ENCODE results near the gene STAC.
A peak's percentile ranks its signal among the peaks of the same experiment; 100 is the strongest.

The STAC gene

DNA sequence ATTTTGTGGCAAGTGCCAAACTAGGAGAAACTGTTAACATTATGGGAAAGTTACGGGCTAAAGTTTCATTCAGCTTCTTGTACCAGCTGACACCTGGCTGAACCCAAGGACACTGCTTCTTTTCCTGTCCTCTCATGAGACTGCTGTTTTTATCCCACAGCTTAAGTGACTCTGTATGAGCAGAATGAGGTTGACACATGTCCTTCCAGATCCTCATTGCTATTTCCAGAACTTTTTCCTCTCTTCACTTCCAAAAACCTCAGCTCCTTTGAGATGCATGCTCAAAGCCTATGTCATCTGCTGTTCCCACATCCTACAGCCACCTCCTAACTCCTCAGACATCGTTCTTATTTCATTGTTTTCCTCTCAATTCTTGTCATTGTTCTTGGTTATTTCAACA, 200.4 kb downstream of the STAC start:
- H3K4me3 ChIP-seq (replicated peaks in 1 of 2; ENCODE audit: low read depth in 2 of 2, low read length in 2 of 2), result no peak overlapping the region
- TF ChIP-seq, protein P1, sequence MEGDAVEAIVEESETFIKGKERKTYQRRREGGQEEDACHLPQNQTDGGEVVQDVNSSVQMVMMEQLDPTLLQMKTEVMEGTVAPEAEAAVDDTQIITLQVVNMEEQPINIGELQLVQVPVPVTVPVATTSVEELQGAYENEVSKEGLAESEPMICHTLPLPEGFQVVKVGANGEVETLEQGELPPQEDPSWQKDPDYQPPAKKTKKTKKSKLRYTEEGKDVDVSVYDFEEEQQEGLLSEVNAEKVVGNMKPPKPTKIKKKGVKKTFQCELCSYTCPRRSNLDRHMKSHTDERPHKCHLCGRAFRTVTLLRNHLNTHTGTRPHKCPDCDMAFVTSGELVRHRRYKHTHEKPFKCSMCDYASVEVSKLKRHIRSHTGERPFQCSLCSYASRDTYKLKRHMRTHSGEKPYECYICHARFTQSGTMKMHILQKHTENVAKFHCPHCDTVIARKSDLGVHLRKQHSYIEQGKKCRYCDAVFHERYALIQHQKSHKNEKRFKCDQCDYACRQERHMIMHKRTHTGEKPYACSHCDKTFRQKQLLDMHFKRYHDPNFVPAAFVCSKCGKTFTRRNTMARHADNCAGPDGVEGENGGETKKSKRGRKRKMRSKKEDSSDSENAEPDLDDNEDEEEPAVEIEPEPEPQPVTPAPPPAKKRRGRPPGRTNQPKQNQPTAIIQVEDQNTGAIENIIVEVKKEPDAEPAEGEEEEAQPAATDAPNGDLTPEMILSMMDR (IDR thresholded peaks at IDR 0.05; ENCODE audit: low read depth, low read length), result no peak
- no peak for DNase-seq (ENCODE audit: low read depth in 2 of 2)

DNA sequence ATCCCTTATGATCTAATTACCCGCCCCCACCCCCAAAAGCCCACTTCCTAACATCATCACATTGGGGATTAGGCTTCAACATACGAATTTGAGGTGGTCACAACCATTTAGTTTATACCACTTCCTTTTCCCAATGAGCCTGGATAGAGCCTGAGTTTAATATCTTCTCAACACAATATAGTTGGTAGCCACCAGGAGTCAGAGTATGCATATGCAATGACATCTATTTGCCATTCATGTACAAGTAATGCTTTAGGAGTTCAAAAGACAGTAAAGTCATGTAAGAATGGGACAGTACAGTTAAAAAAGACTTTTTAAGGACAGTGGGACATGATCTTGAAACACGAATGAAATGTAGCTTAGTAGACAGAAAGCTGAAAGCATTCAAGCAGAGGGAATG, 211.7 kb downstream of the STAC start:
- TF ChIP-seq, protein P1 (IDR thresholded peaks at IDR 0.05; ENCODE audit: low read depth, low read length), result peak; percentile 15
- H3K4me3 ChIP-seq (replicated peaks in 1 of 2; ENCODE audit: low read depth in 2 of 2, low read length in 2 of 2), result no peak overlapping the region
- DNase-seq (ENCODE audit: low read depth in 2 of 2), result peak; percentile 5 to 58

DNA sequence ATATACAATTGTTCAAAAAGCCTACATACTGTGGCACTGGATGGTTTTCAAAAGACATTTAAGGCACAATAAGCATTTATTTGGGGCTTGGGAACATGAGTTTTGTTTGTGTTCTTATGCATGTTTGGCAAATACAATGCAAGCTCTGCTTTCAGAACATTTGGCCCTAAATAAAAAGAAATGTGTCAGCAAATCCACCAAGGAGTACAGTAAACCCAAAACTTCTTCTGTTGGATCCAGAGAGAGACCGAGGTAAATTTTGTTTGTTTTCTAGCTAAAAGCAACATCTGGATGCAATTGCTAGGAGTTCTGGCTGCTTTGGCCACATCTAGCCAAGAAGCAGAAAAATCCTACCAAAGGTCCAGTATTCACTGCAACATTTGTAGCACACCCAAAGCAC, 215.2 kb downstream of the STAC start:
- no peak overlapping the region for H3K4me3 ChIP-seq (replicated peaks in 1 of 2; ENCODE audit: low read depth in 2 of 2, low read length in 2 of 2)
- DNase-seq (ENCODE audit: low read depth in 2 of 2), result no peak
- TF ChIP-seq, protein P1 (IDR thresholded peaks at IDR 0.05; ENCODE audit: low read depth, low read length), result no peak

DNA sequence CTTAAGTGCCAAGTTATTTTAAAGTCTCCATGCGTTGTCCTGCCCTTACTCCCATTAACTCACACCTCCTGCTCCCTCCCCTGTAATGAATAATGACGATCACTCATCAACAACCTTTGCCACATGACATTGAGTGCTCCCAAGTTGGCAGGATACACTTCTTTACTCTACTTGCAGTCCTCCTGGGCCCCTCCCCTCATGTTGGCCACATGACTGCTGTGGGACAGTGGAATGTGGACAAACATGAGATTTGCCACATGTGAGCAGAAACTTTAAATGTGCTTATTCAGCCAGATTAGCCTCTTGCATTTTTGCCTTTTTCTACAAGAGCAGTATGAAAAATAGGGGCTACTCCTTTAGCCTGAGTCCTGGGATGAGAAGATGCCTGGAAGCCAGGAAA, 216.1 kb downstream of the STAC start:
- DNase-seq (ENCODE audit: low read depth in 2 of 2), result no peak
- TF ChIP-seq, protein P1 (IDR thresholded peaks at IDR 0.05; ENCODE audit: low read depth, low read length), result no peak

DNA sequence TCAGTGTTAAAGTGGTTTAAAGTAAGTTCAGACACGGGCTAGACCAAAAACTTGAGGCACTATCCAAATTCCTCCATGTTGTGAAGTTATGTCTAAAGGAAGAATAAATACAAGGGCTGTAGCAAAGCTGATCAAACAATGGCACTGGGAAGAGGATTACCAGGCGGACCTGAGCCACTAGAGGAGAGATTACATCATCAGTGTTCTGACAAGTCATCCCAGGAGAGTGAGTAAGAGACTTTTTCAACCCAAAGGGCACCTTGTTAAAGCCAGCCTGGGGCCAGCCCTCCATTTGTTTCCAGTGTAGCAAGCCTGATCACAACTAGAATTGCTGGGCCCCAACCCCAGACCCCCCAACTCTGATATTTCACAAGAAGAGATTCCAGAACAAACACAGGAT, 217.1 kb downstream of the STAC start:
- no peak overlapping the region for H3K4me3 ChIP-seq (replicated peaks in 1 of 2; ENCODE audit: low read depth in 2 of 2, low read length in 2 of 2)
- TF ChIP-seq, protein P1 (IDR thresholded peaks at IDR 0.05; ENCODE audit: low read depth, low read length), result no peak
- DNase-seq (ENCODE audit: low read depth in 2 of 2), result peak in 1 of 2 donors; percentile 69

More for the DNA sequence above, 216.1 kb downstream of the STAC start:
- no peak overlapping the region for H3K4me3 ChIP-seq (replicated peaks in 1 of 2; ENCODE audit: low read depth in 2 of 2, low read length in 2 of 2)

All from cardiac fibroblast (primary cell).